NT2/D1 (cell line): ENCODE results near the gene ZNF592.
"Not testable (repeated sequence)": the region's sequence is repeated elsewhere in the genome, so short reads cannot be mapped to it uniquely, and the experiment has no call there.

Source experiments
- SUZ12 ChIP-seq: IDR thresholded peaks from 2 replicates; pipeline ENCODE4 v1.6.1; 2011; ENCODE audit not compliant: insufficient read length, insufficient read depth; ENCODE audit errors: extremely low read depth
- YY1 ChIP-seq: IDR thresholded peaks from 2 replicates; pipeline ENCODE4 v1.6.1; 2011; ENCODE audit not compliant: insufficient read length, insufficient read depth

DNA sequence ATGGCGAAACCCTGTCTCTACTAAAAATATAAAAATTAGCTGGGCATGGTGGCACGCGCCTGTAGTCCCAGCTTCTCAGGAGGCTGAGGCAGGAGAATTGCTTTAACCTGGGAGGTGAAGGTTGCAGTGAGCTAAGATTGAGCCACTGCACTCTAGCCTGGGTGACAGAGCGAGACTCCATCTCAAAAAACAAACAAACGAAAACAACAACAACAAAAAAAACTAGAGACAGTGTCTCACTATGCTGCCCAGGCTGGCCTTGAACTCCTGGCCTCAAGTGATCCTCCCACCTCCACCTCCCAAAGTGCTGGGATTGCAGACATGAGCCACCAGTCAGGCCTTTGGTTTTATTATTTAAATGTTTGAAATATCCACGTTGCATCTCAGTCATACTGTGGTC, 3.3 kb downstream of the ZNF592 start:
- TF ChIP-seq YY1, SUZ12: not testable (repeated sequence)
